Heart left ventricle (tissue), 16 donors: Measurements from ENCODE around the gene TMSB10. TPM values are rescaled to one million over a fixed set of nuclear protein-coding genes. Genes with fewer than 3 reads are reported as not detected.

Source experiments
- ATAC-seq, 4 donors: fragments of 200-7000 bp; cut with Tn5 transposase; one replicate each; pipeline ENCODE4 v1.9.1; 2020 to 2022; ENCODE audit warnings: moderate library complexity in 4 of 4, mild to moderate bottlenecking in 3 of 4, moderate number of reproducible peaks in 1 of 4
- DNase-seq, 5 donors: peaks; one replicate each; pipeline ENCODE4 v3.0.0-alpha.2; 2020
- H3K27ac ChIP-seq, 12 donors: fragments of 200-600 bp; sonication (generic) in 4 of 12; one replicate each; pipeline versions ENCODE4 v1.5.0 to v1.8.0; 2016 to 2022; ENCODE audit warnings: mild to moderate bottlenecking in 2 of 12
- H3K27me3 ChIP-seq, 9 donors: fragments of 200-600 bp; sonication (generic) in 2 of 9; one replicate each; pipeline versions ENCODE4 v1.5.1 to v1.8.0; 2016 to 2022; ENCODE audit warnings: mild to moderate bottlenecking in 3 of 9
- H3K36me3 ChIP-seq, 9 donors: fragments of 200-600 bp; sonication (generic) in 2 of 9; one replicate each; pipeline versions ENCODE4 v1.5.0 to v1.8.0; 2018 to 2022; ENCODE audit warnings: mild to moderate bottlenecking in 2 of 9
- H3K4me1 ChIP-seq, 12 donors: fragments of 200-600 bp; sonication (generic) in 4 of 12; one replicate each; pipeline versions ENCODE4 v1.5.0 to v1.8.0; 2016 to 2022; ENCODE audit warnings: mild to moderate bottlenecking in 3 of 12
- H3K4me3 ChIP-seq, 12 donors: fragments of 200-600 bp; sonication (generic) in 4 of 12; one replicate each; pipeline versions ENCODE4 v1.5.0 to v1.8.0; 2017 to 2022; ENCODE audit warnings: mild to moderate bottlenecking in 9 of 12, moderate library complexity in 4 of 12
- H3K9me3 ChIP-seq, 12 donors: fragments of 200-600 bp; sonication (generic) in 4 of 12; one replicate each; pipeline versions ENCODE4 v1.5.0 to v1.8.0; 2016 to 2022; ENCODE audit warnings: mild to moderate bottlenecking in 1 of 12
- CTCF ChIP-seq, 12 donors: fragments of 200-600 bp; sonication (generic) in 4 of 12; IDR thresholded peaks; one replicate each; pipeline versions ENCODE4 v1.5.0 to v1.8.0; 2018 to 2022; ENCODE audit warnings: antibody characterized with exemption in 12 of 12, mild to moderate bottlenecking in 5 of 12
- POLR2A ChIP-seq, 2 donors: fragments of 450-650 bp; IDR thresholded peaks; one replicate each; pipeline ENCODE4 v1.6.1; 2017; ENCODE audit warnings: antibody characterized with exemption in 2 of 2, mild to moderate bottlenecking in 2 of 2, moderate library complexity in 2 of 2
- WGBS, 4 donors: extraction: QIAGEN DNeasy Blood & Tissue Kit in 2 of 4; methylation state at CpG; one replicate each; pipeline versions ENCODE4 v1.1.5 to v1.1.7; 2013 to 2018; 5-methylcytosine and 5-hydroxymethylcytosine counted together
- intact Hi-C, 10 donors: fragments of 100-400 bp; cut with DNase I; formaldehyde crosslinking; loops; one replicate each; pipeline versions ENCODE4 v1.11.1 to v1.14.2; 2022
- polyA plus RNA-seq, 2 donors: library from polyadenylated mRNA; stranded (reverse); fragments of 200-250 nt; gene quantifications; one replicate each; pipeline ENCODE4 v1.2.3, GENCODE V29; 2013
- total RNA-seq, 9 donors: library from RNA; depleted of rRNA in 2 of 9; stranded (reverse); fragments of >200 nt in 2 of 9; fragmentation: NEBNext Ultra II Directional in 3 of 9; extraction: Animal tissue kit (Norgen Biotek cat#: 25700) in 3 of 9; gene quantifications; one replicate each; pipeline versions ENCODE4 v1.1.0 to v1.2.4, GENCODE V29; 2016 to 2023
- donor health status: ischemic (EF 13 %, LVEDD 7.1; RV severe dilation, severe dysfunction).
- donor health status: healthy with polysubstance abuse.
- donor health status: DM: no; HTN: yes; CAD: no.
- donor health status: DM: no; HTN: no; CAD: no.
- donor health status: ischemic (EF 25% LVEDD 6.9; RV normal size, moderate dysfunction).
- donor health status: ischemic (EF 25% LVEDD 5.7; RV mildly dilated, moderate dysfunction).
- donor health status: healthy.
- donor health status: DM: yes; HTN: yes; CAD: no.
- donor health status: ischemic (EF 35%, LVEDD 5.7; RV mildly dilated, moderate dysfunction).
- donor health status: nonischemic (EF 11% LVEDD 7.7; RV severe dilation, severe dysfunction).
- donor health status: DM: yes; HTN: yes; CAD: no.
- donor health status: PGD.
- donor health status: ischemic (EF 29% LVEDD 5.4; RV normal size, mild dysfunction).
- donor health status: nonischemic (EF 23%, LVEDD 6.1; RV moderate dilation, normal function).

Gene TMSB10
- total and polyA plus RNA-seq, 11 donors: 288 to 3,094 (median 623) TPM

DNA sequence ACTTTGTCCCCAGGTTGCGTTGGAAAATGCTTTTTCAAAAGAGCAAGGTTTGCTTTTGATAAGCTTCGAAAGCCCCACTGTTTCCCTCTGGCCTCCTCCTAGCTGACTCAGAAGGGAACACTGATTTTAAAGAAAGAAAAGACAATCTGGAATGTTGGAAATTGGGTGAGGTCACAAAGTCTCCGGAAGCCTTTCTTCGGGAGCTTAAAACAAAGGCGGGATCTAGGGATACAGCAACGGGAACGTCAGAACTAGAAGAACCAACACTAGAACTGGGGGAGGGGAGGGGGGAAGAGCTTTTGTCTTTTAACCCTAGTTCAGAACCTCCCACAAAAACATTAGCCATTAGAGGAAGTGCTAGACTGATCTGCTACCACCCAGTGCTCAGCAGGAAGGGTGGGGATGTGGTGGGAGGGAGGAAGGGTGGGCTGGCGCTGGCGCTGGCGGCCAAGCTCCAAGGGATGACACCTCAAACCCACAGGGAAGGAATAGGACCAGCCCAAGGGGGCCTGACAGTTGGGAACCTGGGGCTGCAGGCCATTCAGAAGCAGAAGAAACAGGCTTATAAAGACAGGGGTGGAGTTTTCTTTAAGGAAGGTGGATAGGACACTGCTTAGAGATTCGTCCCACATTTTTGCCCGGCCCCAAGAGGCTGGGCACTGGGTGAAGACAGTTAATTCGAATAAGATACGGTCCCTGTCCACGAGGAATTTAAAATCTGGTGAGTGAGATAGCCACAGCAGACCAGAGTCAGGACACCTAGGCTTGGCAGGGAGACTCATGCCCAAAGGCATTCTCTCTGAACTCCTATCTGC is 1.7 kb downstream of the TMSB10 start:
- WGBS, 4 donors: 28 to 45% (median 37%) methylated on average over 15 of the region's 15 CpGs
- intact Hi-C loops: loop anchor here in 4 of 10 donors (1.0 to 2.0 kb wide), 2 partner anchors 17 to 18 kb away; no protein-coding TSS in a partner anchor
- Histone ChIP-seq H3K4me1 (peaks cover 0 to 36% (median 6%) of the 10 kb centered on the region in 12 donors), H3K27ac (peak overlapping the region; percentile 94 to 100 (median 98)), H3K36me3 (peaks cover 0 to 8% (median 0%) of the 10 kb centered on the region in 9 donors), H3K27me3 (no peaks in the 10 kb centered on the region), H3K9me3 (peaks cover 0 to 4% (median 0%) of the 10 kb centered on the region in 12 donors), H3K4me3 (peak overlapping the region; percentile 72 to 100 (median 94))
- TF ChIP-seq POLR2A (IDR thresholded peaks at IDR 0.05): peak in 1 of 2 donors; percentile 59
- no peak for TF ChIP-seq CTCF (IDR thresholded peaks at IDR 0.05)
- ATAC-seq (peak; percentile 57 to 81 (median 69)), DNase-seq (peak; percentile 77 to 88 (median 81))

GRCh38 chr2:84908948-84909713 is 3.7 kb downstream of the TMSB10 start:
- Histone ChIP-seq H3K4me1 (peaks cover 0 to 29% (median 5%) of the 10 kb centered on the region in 12 donors), H3K9me3 (peaks cover 0 to 4% (median 0%) of the 10 kb centered on the region in 12 donors), H3K36me3 (peaks cover 0 to 8% (median 0%) of the 10 kb centered on the region in 9 donors), H3K27ac (peak overlapping the region in 3 of 12 donors; percentile 9 to 100 (median 97)), H3K4me3 (no peak overlapping the region), H3K27me3 (no peaks in the 10 kb centered on the region)
- DNase-seq: no peak
- TF ChIP-seq POLR2A (IDR thresholded peaks at IDR 0.05) (no peak), CTCF (IDR thresholded peaks at IDR 0.05) (no peak)
- 95 to 100% (median 97%) methylated on average over 2 of the region's 2 CpGs for WGBS, 4 donors
- intact Hi-C loops: no loop called here
- ATAC-seq: no peak

GRCh38 chr2:84911135-84911678 is 5.8 kb downstream of the TMSB10 start:
- Histone ChIP-seq H3K36me3 (peaks cover 0 to 6% (median 0%) of the 10 kb centered on the region in 9 donors), H3K27me3 (no peaks in the 10 kb centered on the region), H3K27ac (no peak overlapping the region), H3K9me3 (peaks cover 0 to 4% (median 0%) of the 10 kb centered on the region in 12 donors), H3K4me1 (peaks cover 0 to 23% (median 0%) of the 10 kb centered on the region in 12 donors), H3K4me3 (no peak overlapping the region)
- TF ChIP-seq CTCF (IDR thresholded peaks at IDR 0.05) (no peak), POLR2A (IDR thresholded peaks at IDR 0.05) (no peak)
- ATAC-seq (no peak), DNase-seq (no peak)
- intact Hi-C loops: no loop called here
- 95 to 98% (median 98%) methylated on average over 5 of the region's 5 CpGs for WGBS, 4 donors
